GM19372 (cell line): ENCODE results near the gene NXPE4.

Source experiments
- ATAC-seq: cut with Tn5 transposase; IDR thresholded peaks from one replicate; pipeline ENCODE4 v1.9.1; 2021; ENCODE audit warnings: mild to moderate bottlenecking, low read depth, moderate library complexity; ENCODE audit not compliant: unreplicated experiment

Gene NXPE4

DNA sequence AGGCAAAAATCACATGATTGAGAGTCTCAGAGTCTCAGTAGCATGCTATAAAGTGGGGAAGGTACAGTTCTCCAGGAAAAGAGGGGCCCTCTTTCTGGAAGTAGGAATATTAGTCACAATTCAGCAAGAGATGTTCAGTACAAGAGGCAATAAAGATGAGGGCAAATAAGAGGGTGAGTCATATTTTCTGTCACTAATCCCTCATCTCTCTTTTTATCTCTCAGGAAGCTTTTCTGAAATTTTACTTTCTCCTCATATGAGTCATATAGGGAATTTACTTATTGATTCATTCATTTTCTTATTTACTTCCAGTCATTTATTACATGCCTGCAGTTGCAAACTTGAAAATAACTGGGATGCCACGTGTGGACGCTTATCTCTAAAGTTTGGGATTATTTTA is 32.5 kb downstream of the NXPE4 start:
- no peak for ATAC-seq

DNA sequence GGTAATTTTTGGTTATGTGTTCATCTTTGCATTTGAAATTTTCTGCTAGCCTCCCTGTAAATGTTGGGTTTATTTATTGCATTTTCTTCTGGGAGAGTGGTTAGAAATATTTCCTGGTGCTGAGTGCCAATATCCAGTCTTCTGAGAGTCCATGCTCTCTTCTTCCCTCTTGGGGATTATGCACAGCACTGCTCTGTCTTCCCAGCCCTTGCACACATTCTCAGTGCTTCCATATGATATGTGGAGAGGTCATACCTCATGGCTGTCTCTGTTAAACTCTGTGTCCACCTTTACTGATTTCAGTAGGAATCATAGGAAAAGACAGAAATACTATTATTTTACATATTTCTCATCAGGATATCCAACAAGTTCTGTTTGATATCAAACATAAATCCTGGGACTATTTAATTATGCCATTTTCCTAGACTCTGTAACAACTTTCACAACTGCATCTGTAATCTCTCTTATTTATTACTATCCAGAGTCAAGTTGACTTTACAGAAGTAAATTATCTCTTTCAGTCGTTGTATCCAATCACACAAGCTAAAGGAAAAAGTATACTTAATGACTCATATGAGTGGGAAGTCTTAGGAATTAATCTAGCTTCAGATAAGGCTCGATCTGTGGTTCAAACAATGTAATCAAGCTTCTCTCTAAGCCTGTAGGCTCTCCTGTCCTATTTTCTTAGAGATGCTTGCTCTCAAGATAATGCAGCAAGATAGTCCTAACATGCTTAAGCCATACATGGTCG is 33.2 kb downstream of the NXPE4 start:
- no peak for ATAC-seq

DNA sequence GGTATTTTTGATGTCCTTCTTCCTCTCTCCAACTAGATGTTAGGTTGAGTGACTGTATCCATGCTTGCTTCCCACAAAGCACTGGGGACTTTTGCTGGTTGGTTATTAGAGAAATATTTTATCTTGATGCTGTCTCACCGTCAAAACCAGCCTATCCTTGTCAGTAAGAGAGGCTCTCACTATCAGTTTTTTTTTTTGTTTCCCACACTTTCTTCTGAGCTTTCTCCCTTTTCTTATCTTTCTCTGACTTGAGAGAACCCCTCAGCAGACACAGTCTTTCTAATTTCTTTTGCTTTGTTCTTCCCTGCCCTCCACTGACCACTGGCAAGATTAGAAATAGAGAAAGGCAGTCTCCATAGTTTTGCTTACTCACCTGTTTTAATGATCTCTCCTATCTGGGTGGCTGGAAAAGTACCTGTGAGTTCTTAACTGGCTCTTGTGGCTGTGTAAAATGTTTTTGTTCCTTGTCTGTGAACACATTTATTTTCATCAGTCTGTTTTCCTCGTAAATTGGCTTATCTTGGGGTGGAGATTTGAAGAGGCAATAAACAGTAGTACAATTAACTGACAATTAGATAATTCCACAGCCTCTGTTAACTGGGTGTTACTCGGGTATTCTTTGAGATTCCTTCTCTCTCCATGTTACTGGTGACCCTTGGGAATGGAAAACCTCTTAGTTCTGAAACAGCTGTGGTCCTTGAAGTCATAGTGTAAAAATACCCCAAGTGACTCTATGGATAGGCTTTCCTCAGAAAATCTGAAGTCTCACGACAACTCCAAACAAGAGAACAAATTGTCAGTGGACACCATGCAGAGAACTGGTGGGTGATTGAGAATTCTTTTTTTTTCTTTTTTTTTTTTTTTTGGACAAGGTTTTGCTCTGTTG is 35.9 kb downstream of the NXPE4 start, which contains the start of gene NXPE1:
Gene NXPE1 (minus strand): TSS at position 457 of the 886 bp plus-strand sequence. CDS start 8,680 bp downstream, outside the sequence.
- no peak for ATAC-seq

DNA sequence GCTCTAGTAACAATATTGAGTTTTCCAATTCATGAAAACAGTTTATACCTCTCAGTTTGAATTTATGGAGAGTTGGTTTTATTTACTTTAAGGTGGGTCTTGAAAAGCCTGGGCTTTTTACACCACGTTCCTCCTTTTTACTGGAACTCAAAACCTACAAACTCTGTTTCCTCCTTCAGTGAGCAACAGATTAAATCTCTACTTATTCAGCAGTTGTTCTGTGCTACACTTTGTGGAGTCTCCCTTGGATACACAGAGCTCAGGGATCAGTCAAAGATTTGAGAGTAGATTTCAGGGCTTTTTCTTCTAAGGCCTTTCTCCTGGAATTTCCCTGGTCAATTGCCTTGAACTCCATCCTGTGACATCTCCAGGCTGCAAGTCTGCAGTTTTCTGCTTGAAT is 39.5 kb downstream of the NXPE4 start:
- no peak for ATAC-seq

DNA sequence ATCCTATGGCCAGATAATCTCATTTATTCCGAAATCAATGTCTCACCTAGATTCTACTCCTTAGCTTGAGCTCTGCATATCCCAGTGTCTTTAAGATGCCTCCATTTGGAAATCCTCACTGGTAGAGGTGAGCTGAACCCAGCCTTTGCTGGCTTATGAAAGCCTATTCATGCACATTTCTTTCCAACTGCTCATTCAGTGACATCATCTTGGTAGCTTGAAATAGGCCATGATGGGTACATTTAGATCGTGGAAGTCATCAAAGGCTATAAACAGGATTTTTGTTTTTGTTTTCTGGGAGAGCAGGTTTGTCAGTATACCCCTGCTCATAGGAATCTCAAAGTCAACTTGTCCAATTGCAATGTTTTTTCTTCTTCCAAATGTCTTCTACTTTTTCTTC is 41.9 kb downstream of the NXPE4 start:
- no peak for ATAC-seq

DNA sequence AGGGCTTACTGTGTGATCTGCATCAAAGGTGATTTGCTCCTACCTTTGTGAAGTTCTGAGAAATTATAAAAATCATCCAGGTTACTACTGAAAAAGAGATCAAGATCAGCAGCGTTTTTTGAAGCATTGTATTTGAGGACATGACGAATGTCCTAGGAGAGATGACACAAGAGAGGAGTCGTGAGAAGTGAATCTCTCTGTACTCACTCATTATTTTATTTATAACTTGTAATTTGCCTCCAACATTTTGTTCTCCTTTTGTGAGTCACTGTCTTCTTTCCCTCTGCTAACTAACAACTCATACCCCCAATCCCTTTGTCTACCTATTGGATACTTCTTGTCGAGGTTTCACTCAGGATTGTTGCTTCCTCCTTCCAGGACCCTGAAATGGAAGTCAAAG is 44.5 kb downstream of the NXPE4 start:
- ATAC-seq, result no peak

DNA sequence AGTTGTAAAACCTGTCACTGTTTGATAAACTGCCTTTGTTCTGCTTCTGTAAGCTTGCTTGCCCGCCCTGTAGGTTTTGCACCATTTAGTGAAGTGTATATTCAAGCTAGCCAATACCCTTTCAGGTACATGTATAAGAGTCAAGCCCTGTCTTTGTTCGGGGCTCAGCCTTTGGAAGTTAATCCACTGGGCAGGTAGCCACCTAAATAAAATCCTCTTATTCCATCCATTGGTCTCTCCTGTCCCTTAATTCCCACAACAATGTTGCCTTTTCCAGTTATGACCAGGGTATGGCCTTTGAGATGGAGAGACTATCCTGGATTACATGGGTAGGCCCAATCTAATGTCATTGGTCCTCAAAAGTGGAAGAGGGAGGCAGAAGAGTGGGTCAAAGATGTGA is 69.9 kb downstream of the NXPE4 start:
- ATAC-seq, result no peak

DNA sequence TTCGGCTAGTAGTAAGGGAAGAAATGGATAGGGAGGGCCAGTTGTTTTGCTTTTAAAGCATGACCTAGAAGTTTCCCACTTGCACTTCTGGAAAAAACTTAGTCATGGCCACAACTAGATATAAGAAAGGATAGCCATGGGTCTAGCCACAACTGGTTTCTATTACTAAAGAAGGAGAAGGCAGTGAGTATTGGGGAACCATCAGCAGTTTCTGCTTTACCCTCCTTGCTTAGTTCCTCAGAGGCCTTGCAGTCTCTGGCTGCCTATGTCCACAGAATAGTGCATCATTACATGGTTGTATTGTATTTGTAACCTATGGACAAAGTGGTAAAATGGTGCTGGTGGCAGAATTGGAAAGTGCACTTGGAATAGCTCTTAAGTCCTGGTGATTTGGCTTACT is 71.5 kb downstream of the NXPE4 start:
- ATAC-seq, result no peak

DNA sequence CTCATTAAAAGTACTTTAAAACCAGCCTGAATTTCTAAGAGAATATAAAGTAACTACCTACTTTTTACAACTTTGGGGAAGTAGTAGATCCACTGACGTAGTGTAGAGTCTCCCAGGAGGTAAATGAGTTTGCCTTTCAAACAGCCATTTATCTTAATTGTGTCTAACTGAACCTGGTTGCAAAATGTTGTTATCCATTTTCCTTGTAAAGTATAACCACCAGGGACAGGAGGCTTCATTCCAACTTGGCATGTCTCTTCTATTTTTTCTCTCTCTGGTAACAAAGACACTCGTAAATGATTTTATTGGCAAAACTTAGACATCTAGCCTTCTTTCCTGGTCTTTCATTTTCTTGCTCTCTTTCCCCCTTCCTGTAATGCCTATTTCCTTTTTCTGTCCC is 72.8 kb downstream of the NXPE4 start:
- ATAC-seq, result no peak
